ENCODE results near the gene ZBTB1. TPM values are rescaled to one million over a fixed set of nuclear protein-coding genes. Genes with fewer than 3 reads are reported as not detected.

Gene ZBTB1
- total RNA-seq, 1 experiment from 2014 or later: 26.0 TPM

DNA sequence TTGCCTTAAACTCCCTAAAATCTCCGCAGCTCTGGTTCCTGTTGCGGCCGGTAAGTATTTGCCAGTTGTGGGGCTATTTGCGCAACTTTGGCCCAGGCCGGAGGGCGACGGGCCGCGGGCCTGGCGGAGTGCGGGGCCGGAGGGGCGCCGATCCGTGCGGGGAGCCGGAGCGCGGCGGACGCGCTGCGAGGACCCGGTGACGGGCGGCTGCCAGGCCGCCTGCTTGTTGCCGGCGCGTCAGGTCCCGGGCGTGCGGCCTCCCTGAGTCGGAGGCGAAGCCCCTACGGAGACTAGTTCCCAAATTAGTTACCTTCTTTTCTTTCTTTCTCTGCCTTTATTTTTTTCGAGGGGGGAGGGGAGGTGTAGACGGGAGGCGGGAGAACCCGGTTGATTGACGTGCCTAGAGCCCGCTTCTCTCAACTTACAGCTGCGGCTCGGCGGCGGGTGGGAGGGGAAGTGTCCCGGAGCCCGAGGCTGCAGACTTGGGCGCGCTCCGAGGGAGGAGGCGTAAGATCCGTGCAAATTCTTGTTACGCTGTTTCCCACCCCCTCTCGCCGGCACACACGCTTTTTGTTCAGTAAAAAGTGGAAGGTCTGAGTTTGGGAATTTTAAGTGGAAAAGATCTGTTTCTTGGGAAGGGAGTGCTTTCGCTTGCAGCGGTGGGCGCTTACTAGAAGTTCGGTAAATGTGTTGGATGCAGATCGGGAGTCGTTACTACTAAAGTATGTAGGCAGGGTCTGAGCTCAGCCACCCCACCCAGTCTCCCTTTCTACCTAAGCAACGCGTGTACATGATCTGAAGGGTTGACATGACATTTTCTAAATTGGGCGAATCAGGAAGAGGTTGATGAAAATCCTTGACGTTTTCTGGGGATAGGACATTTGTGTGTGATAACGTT, 576 bp downstream of the ZBTB1 start:
- Histone ChIP-seq H3K9ac (ENCODE audit: low read length) (peak overlapping the region; percentile 88), H3K4me2 (ENCODE audit: low read length) (peak overlapping the region; percentile 97), H3K79me2 (ENCODE audit: low read length) (peaks cover 88% of the 10 kb centered on the region), H3F3A (ENCODE audit: low read length, unreplicated experiment) (peaks cover 6% of the 10 kb centered on the region), H3K27ac (ENCODE audit: low read length) (peak overlapping the region; percentile 89), H3K9me2 (replicated peaks; ENCODE audit: low read length) (no peaks in the 10 kb centered on the region), H2AFZ (ENCODE audit: low read length) (peak overlapping the region; percentile 93), H3K36me3 (ENCODE audit: low read depth, low read length) (no peaks in the 10 kb centered on the region), H3K9me3 (ENCODE audit: low read length) (no peaks in the 10 kb centered on the region), H3K4me3 (ENCODE audit: low read length) (peak overlapping the region; percentile 82), H3K27me3 (ENCODE audit: low read length) (no peaks in the 10 kb centered on the region), H3K4me1 (ENCODE audit: insufficient read depth, low read length) (peaks cover 49% of the 10 kb centered on the region), H4K20me1 (ENCODE audit: low read length) (peaks cover 43% of the 10 kb centered on the region)
- intact Hi-C loops (cut with micrococcal nuclease): loop anchor here (1.0 to 10.0 kb wide), 3 partner anchors 107 to 253 kb away; no protein-coding TSS in a partner anchor
- peak; percentile 43 for ATAC-seq
- CTCF ChIA-PET: interaction anchor here (0.6 to 1.1 kb wide), 5 partner anchors 15 to 215 kb away, joined by 3 to 7 read pairs (median 4); partner anchors contain the start of gene HSPA2
- DNase-seq: peak; percentile 89
- POLR2A ChIA-PET (ENCODE audit: unreplicated experiment): interaction anchor here (0.6 to 1.3 kb wide), 6 partner anchors 16 to 124 kb away, joined by 3 to 25 read pairs (median 4); no protein-coding TSS in a partner anchor
- BruUV-seq (replicated peaks): TSS peak; percentile 49
- TF ChIP-seq EZH2 (IDR thresholded peaks at IDR 0.05; ENCODE audit: low read length, unreplicated experiment) (no peak), EZH2phosphoT487 (IDR thresholded peaks at IDR 0.05; ENCODE audit: borderline replicate concordance, low read length) (no peak)
- TF ChIP-seq, protein P1, sequence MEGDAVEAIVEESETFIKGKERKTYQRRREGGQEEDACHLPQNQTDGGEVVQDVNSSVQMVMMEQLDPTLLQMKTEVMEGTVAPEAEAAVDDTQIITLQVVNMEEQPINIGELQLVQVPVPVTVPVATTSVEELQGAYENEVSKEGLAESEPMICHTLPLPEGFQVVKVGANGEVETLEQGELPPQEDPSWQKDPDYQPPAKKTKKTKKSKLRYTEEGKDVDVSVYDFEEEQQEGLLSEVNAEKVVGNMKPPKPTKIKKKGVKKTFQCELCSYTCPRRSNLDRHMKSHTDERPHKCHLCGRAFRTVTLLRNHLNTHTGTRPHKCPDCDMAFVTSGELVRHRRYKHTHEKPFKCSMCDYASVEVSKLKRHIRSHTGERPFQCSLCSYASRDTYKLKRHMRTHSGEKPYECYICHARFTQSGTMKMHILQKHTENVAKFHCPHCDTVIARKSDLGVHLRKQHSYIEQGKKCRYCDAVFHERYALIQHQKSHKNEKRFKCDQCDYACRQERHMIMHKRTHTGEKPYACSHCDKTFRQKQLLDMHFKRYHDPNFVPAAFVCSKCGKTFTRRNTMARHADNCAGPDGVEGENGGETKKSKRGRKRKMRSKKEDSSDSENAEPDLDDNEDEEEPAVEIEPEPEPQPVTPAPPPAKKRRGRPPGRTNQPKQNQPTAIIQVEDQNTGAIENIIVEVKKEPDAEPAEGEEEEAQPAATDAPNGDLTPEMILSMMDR (conservative IDR thresholded peaks at IDR 0.05; ENCODE audit: low read depth, low read length): no peak

DNA sequence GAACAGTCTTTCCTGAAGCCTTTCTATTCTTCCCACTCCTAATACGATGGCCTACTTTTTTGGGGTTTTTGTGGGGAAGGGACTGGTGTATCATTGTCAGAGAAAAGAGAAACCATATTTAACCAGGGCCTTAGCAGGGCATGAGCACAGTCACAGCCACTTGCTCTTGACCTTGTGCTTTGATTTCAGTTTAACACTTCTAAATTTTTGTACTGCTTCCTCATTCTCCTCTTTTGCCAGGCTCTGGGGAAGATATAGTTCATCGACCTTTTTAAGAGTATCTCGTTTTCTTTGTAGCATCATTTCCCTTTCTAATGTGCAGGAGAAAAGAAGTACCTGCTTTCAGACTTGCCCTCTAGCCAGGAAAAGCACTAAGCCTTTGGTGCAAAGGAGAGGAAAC, 2.2 kb downstream of the ZBTB1 start:
- TF ChIP-seq EZH2phosphoT487 (IDR thresholded peaks at IDR 0.05; ENCODE audit: borderline replicate concordance, low read length): no peak
- TF ChIP-seq, protein P1 (conservative IDR thresholded peaks at IDR 0.05; ENCODE audit: low read depth, low read length): no peak
- no peak for TF ChIP-seq EZH2 (IDR thresholded peaks at IDR 0.05; ENCODE audit: low read length, unreplicated experiment)
- POLR2A ChIA-PET (ENCODE audit: unreplicated experiment): no interaction called here
- Histone ChIP-seq H3K27ac (ENCODE audit: low read length) (peak overlapping the region; percentile 48), H3K9me3 (ENCODE audit: low read length) (no peaks in the 10 kb centered on the region), H2AFZ (ENCODE audit: low read length) (no peak overlapping the region), H4K20me1 (ENCODE audit: low read length) (peaks cover 56% of the 10 kb centered on the region), H3K4me3 (ENCODE audit: low read length) (peak overlapping the region; percentile 82), H3K36me3 (ENCODE audit: low read depth, low read length) (peaks cover 6% of the 10 kb centered on the region; the same call in 1 of the 2 replicates), H3K4me1 (ENCODE audit: insufficient read depth, low read length) (peaks cover 47% of the 10 kb centered on the region), H3F3A (ENCODE audit: low read length, unreplicated experiment) (peaks cover 2% of the 10 kb centered on the region), H3K4me2 (ENCODE audit: low read length) (peak overlapping the region; percentile 97), H3K79me2 (ENCODE audit: low read length) (peaks cover 88% of the 10 kb centered on the region), H3K9ac (ENCODE audit: low read length) (peak overlapping the region; percentile 23), H3K27me3 (ENCODE audit: low read length) (no peaks in the 10 kb centered on the region), H3K9me2 (replicated peaks; ENCODE audit: low read length) (no peaks in the 10 kb centered on the region)
- no TSS peak for BruUV-seq (replicated peaks)
- ATAC-seq (no peak), DNase-seq (no peak)
- intact Hi-C loops (cut with micrococcal nuclease): loop anchor here (2.0 to 10.0 kb wide), 2 partner anchors 14 to 162 kb away; no protein-coding TSS in a partner anchor
- CTCF ChIA-PET: no interaction called here

Data from PC-3 (cell line).